ENCODE results near the gene SCYL1.

DNA sequence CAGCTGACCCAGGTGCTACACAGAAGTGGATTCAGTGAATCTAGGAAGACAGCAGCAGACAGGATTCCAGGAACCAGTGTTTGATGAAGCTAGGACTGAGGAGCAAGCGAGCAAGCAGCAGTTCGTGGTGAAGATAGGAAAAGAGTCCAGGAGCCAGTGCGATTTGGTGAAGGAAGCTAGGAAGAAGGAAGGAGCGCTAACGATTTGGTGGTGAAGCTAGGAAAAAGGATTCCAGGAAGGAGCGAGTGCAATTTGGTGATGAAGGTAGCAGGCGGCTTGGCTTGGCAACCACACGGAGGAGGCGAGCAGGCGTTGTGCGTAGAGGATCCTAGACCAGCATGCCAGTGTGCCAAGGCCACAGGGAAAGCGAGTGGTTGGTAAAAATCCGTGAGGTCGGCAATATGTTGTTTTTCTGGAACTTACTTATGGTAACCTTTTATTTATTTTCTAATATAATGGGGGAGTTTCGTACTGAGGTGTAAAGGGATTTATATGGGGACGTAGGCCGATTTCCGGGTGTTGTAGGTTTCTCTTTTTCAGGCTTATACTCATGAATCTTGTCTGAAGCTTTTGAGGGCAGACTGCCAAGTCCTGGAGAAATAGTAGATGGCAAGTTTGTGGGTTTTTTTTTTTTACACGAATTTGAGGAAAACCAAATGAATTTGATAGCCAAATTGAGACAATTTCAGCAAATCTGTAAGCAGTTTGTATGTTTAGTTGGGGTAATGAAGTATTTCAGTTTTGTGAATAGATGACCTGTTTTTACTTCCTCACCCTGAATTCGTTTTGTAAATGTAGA is 24.3 kb upstream of the SCYL1 start:
- TF ChIP-seq, protein P1, sequence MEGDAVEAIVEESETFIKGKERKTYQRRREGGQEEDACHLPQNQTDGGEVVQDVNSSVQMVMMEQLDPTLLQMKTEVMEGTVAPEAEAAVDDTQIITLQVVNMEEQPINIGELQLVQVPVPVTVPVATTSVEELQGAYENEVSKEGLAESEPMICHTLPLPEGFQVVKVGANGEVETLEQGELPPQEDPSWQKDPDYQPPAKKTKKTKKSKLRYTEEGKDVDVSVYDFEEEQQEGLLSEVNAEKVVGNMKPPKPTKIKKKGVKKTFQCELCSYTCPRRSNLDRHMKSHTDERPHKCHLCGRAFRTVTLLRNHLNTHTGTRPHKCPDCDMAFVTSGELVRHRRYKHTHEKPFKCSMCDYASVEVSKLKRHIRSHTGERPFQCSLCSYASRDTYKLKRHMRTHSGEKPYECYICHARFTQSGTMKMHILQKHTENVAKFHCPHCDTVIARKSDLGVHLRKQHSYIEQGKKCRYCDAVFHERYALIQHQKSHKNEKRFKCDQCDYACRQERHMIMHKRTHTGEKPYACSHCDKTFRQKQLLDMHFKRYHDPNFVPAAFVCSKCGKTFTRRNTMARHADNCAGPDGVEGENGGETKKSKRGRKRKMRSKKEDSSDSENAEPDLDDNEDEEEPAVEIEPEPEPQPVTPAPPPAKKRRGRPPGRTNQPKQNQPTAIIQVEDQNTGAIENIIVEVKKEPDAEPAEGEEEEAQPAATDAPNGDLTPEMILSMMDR (conservative IDR thresholded peaks at IDR 0.05; ENCODE audit: low read depth in 2 of 2): no peak
- TF ChIP-seq POLR2AphosphoS5 (IDR thresholded peaks at IDR 0.05; ENCODE audit: low read depth): peak; percentile 54; the same call in 1 of the 2 replicates
- no peak for TF ChIP-seq JUNB (IDR thresholded peaks at IDR 0.05; ENCODE audit: unreplicated experiment)
- TF ChIP-seq, protein P2, sequence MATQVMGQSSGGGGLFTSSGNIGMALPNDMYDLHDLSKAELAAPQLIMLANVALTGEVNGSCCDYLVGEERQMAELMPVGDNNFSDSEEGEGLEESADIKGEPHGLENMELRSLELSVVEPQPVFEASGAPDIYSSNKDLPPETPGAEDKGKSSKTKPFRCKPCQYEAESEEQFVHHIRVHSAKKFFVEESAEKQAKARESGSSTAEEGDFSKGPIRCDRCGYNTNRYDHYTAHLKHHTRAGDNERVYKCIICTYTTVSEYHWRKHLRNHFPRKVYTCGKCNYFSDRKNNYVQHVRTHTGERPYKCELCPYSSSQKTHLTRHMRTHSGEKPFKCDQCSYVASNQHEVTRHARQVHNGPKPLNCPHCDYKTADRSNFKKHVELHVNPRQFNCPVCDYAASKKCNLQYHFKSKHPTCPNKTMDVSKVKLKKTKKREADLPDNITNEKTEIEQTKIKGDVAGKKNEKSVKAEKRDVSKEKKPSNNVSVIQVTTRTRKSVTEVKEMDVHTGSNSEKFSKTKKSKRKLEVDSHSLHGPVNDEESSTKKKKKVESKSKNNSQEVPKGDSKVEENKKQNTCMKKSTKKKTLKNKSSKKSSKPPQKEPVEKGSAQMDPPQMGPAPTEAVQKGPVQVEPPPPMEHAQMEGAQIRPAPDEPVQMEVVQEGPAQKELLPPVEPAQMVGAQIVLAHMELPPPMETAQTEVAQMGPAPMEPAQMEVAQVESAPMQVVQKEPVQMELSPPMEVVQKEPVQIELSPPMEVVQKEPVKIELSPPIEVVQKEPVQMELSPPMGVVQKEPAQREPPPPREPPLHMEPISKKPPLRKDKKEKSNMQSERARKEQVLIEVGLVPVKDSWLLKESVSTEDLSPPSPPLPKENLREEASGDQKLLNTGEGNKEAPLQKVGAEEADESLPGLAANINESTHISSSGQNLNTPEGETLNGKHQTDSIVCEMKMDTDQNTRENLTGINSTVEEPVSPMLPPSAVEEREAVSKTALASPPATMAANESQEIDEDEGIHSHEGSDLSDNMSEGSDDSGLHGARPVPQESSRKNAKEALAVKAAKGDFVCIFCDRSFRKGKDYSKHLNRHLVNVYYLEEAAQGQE (IDR thresholded peaks at IDR 0.05; ENCODE audit: unreplicated experiment): no peak
- TF ChIP-seq EZH2 (IDR thresholded peaks at IDR 0.05; ENCODE audit: low read depth, unreplicated experiment): no peak
- no peak for TF ChIP-seq EZH2phosphoT487 (IDR thresholded peaks at IDR 0.05; ENCODE audit: unreplicated experiment)
- no peak for TF ChIP-seq CREB1 (CRISPR knock-in tag; IDR thresholded peaks at IDR 0.05; ENCODE audit: low read depth)
- TF ChIP-seq, protein P3, sequence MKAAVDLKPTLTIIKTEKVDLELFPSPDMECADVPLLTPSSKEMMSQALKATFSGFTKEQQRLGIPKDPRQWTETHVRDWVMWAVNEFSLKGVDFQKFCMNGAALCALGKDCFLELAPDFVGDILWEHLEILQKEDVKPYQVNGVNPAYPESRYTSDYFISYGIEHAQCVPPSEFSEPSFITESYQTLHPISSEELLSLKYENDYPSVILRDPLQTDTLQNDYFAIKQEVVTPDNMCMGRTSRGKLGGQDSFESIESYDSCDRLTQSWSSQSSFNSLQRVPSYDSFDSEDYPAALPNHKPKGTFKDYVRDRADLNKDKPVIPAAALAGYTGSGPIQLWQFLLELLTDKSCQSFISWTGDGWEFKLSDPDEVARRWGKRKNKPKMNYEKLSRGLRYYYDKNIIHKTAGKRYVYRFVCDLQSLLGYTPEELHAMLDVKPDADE (IDR thresholded peaks at IDR 0.05): no peak
- no peak for TF ChIP-seq STAT1 (IDR thresholded peaks at IDR 0.05; ENCODE audit: unreplicated experiment)
- TF ChIP-seq, protein P4, sequence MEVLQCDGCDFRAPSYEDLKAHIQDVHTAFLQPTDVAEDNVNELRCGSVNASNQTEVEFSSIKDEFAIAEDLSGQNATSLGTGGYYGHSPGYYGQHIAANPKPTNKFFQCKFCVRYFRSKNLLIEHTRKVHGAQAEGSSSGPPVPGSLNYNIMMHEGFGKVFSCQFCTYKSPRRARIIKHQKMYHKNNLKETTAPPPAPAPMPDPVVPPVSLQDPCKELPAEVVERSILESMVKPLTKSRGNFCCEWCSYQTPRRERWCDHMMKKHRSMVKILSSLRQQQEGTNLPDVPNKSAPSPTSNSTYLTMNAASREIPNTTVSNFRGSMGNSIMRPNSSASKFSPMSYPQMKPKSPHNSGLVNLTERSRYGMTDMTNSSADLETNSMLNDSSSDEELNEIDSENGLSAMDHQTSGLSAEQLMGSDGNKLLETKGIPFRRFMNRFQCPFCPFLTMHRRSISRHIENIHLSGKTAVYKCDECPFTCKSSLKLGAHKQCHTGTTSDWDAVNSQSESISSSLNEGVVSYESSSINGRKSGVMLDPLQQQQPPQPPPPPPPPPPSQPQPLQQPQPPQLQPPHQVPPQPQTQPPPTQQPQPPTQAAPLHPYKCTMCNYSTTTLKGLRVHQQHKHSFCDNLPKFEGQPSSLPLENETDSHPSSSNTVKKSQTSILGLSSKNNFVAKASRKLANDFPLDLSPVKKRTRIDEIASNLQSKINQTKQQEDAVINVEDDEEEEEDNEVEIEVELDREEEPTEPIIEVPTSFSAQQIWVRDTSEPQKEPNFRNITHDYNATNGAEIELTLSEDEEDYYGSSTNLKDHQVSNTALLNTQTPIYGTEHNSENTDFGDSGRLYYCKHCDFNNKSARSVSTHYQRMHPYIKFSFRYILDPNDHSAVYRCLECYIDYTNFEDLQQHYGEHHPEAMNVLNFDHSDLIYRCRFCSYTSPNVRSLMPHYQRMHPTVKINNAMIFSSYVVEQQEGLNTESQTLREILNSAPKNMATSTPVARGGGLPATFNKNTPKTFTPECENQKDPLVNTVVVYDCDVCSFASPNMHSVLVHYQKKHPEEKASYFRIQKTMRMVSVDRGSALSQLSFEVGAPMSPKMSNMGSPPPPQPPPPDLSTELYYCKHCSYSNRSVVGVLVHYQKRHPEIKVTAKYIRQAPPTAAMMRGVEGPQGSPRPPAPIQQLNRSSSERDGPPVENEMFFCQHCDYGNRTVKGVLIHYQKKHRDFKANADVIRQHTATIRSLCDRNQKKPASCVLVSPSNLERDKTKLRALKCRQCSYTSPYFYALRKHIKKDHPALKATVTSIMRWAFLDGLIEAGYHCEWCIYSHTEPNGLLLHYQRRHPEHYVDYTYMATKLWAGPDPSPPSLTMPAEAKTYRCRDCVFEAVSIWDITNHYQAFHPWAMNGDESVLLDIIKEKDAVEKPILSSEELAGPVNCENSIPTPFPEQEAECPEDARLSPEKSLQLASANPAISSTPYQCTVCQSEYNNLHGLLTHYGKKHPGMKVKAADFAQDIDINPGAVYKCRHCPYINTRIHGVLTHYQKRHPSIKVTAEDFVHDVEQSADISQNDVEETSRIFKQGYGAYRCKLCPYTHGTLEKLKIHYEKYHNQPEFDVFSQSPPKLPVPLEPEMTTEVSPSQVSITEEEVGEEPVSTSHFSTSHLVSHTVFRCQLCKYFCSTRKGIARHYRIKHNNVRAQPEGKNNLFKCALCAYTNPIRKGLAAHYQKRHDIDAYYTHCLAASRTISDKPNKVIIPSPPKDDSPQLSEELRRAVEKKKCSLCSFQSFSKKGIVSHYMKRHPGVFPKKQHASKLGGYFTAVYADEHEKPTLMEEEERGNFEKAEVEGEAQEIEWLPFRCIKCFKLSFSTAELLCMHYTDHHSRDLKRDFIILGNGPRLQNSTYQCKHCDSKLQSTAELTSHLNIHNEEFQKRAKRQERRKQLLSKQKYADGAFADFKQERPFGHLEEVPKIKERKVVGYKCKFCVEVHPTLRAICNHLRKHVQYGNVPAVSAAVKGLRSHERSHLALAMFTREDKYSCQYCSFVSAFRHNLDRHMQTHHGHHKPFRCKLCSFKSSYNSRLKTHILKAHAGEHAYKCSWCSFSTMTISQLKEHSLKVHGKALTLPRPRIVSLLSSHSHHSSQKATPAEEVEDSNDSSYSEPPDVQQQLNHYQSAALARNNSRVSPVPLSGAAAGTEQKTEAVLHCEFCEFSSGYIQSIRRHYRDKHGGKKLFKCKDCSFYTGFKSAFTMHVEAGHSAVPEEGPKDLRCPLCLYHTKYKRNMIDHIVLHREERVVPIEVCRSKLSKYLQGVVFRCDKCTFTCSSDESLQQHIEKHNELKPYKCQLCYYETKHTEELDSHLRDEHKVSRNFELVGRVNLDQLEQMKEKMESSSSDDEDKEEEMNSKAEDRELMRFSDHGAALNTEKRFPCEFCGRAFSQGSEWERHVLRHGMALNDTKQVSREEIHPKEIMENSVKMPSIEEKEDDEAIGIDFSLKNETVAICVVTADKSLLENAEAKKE (CRISPR knock-in tag; IDR thresholded peaks at IDR 0.05): no peak
- no peak for TF ChIP-seq ZNF114 (CRISPR knock-in tag; IDR thresholded peaks at IDR 0.05)
